Fibroblast of pulmonary artery (primary cell): ENCODE data around the gene FMO2.

Experiments used
- DNase-seq: peaks from one replicate; pipeline ENCODE4 v3.0.0-alpha.2; 2010; ENCODE audit warnings: low read depth
- H3K4me3 ChIP-seq: replicated peaks from 2 replicates; pipeline ENCODE4 v1.5.1; 2011; ENCODE audit warnings: low read depth, mild to moderate bottlenecking, control low read depth, low read length, moderate library complexity
- CTCF ChIP-seq: IDR thresholded peaks from 2 replicates; pipeline ENCODE4 v1.5.1; 2011; ENCODE audit warnings: mild to moderate bottlenecking, control low read depth, low read length, inconsistent platforms; ENCODE audit errors: missing control alignments

FMO2 gene

GRCh38 chr1:171141688-171142415 is 43.2 kb upstream of the FMO2 start:
- peak; percentile 56 for TF ChIP-seq CTCF
- peak overlapping the region; percentile 15 for H3K4me3 ChIP-seq
- DNase-seq, result peak; percentile 99

- TF ChIP-seq CTCF, result no peak
- no peak overlapping the region for H3K4me3 ChIP-seq
- peak; percentile 96 for DNase-seq
Observed at GRCh38 chr1:171142416-171143385, 42.4 kb upstream of the FMO2 start.

- no peak overlapping the region for H3K4me3 ChIP-seq
- TF ChIP-seq CTCF, result no peak
- DNase-seq, result no peak
Observed at GRCh38 chr1:171150156-171150555, 34.9 kb upstream of the FMO2 start.

GRCh38 chr1:171152549-171152948 is 32.6 kb upstream of the FMO2 start:
- no peak for TF ChIP-seq CTCF
- no peak for DNase-seq
- H3K4me3 ChIP-seq, result no peak overlapping the region

- TF ChIP-seq CTCF, result no peak
- no peak for DNase-seq
- no peak overlapping the region for H3K4me3 ChIP-seq
Observed at GRCh38 chr1:171155484-171155883, 29.6 kb upstream of the FMO2 start.

GRCh38 chr1:171158096-171158495 is 27.0 kb upstream of the FMO2 start:
- no peak overlapping the region for H3K4me3 ChIP-seq
- TF ChIP-seq CTCF, result no peak
- DNase-seq, result no peak
